Hippocampal formation (tissue), 2 donors: ENCODE data around the gene MBP.
"Not testable (repeated sequence)": the region's sequence is repeated elsewhere in the genome, so short reads cannot be mapped to it uniquely, and the experiment has no call there.

Experiments used
- DNase-seq, 2 donors: peaks; one replicate each; lab custom pipeline; 2025; lab: John Stamatoyannopoulos, UW

The MBP gene

DNA sequence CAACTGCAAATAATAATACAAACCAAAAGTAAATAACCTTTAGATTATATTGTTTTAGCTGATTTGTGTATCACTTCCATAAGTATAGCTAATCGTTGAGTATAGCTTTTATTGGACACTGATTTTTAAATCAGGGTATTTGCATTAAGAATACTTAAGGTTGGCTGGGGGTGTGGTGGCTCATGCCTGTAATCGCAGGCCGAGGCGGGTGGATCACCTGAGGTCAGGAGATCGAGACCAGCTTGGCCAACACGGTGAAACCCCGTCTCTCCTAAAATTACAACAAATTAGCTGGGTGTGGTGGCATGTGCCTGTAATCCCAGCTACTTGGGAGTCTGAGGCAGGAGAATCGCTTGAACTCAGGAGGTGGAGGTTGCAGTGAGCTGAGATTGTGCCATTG, 188.2 kb downstream of the MBP start:
- DNase-seq, result not testable (repeated sequence)

DNA sequence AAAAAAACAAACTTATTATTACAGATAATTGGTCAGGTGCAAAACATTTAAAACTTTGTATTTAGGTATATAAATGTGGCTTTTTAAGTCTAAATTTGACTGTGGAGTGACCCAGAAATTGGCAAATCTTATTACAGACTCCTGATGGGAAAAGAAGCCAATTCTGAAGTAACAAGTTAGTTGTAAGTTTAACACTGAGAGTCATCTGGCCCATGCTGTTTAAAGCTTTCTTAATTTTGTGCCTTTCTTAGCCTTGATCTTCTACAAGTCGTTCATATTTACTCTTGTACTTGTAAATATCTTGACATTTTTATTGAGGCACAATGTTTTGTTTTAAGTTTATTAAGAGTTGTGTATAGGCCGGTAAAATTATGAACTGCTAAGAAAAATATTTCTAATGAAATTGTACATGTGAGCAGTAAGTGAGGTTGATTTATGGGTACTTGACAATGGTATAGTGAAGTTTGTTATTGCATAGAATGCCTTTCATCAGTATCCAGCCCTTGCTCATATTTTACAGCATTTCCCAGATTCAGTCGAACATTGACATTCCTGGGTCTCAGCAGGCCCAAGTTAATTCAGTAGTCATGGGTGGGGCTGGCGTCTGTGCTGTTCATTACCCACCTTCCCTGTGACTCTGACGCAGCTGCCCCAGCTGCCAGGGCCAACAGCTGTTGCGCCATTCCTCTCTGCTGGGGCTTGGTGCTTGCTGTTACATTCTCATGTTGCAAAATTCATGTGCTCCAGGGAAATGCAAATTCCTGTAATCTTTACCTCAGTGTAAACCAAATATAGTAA, 188.8 kb downstream of the MBP start:
- no peak for DNase-seq

DNA sequence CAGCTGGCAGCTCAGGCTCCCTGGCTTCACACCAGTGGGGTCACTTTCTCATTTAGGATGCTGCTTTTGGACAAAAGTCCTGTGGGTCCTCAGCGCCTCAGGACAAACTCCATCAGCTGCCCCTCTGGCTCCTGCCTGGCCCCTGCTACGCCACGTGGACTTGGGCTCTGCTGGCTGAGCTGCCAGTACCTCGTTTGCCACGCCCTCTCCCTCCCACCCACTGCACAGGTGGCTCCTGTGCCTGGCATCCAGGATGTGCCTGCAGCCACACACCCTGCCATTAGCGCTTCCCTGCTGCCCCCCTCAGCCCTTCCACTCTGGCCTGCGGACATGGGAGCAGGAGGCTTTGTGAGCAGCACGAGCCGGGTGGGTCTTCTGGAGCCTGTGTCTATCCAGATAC, 191.3 kb downstream of the MBP start:
- no peak for DNase-seq

DNA sequence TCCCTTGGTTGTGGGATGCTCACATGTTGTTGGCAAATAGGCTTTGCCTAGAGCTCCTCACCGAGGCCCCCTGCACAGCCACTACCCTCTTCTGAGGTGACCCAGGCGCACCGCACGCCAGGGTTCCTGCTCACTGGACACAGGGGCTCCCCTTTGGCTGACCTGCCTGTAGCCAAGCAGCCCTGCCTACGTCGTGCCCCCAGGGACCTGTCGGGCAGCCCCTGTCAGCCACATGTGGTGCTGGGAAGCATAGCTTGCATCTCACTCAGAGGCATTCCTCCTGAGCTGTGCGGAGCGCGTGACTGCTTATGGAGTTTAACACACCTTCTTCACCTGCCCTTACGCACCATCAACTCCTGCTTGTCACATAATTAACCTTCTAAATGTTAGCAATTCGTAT, 194.0 kb downstream of the MBP start:
- no peak for DNase-seq

DNA sequence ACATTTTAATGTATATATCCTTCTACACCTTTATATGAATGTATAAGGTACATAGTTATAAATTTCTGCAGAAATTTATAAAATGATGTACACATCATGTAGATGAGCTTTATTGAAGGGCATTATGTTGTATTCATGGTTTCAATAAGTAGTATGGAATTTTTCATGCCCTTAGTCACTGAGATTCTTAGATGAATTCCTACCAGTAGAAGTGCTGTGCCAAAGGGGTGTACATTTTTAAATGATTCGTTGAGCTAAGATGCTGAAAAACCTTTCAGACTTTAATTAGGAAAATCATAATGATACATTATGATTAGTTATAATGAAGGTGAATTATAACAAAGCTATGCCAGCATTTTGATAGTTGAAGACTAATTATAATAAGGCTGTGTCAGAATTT, 195.0 kb downstream of the MBP start:
- DNase-seq, result no peak

DNA sequence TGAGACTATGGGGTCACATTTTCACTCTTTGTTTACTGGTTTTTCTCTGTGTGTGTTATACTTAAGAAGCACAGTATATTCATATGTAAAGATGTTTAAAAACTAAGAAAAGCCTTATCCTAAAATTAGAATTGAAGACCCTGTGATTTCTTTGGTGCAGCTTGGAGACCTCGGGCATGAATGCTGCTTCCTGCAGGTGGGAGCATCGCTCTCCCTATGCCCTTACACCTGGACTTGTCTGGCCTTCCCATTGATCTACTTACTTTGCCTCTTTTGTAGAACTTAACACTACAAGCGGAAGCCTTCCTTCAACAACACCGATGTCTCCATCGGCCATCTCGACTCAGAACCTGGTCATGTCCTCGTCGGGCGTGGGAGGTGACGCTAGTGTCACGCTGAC, 195.7 kb downstream of the MBP start:
- DNase-seq, result no peak

DNA sequence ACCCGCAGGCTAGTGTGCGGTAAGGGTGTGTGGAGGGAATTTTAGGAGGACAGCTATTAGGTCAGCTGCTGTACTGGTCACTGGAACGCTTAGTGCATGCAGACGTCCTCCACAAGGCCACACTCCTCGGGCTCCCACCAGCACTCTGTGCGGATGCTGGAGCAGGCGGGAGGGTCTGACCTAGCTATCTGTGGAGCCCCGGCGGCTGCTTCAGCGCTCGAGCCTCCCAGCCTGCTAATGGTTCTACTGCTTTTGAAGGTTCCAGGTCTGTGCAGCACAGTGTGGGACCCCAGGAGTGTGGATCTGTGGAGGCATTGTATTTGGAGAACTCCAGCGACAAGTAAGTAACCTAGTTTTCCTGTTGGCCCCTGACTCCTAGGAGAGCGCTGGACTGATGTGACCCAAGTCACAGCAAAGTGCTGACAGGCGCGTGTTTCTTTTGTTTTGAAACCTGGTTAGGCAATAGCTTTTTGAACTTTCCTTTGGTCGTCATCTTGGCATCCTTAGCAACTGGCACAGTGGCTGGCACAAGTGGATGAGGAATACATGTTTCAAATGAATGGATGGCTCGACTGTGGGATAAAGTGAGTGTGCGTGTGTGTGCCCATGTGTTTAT, 196.8 kb downstream of the MBP start:
- no peak for DNase-seq

DNA sequence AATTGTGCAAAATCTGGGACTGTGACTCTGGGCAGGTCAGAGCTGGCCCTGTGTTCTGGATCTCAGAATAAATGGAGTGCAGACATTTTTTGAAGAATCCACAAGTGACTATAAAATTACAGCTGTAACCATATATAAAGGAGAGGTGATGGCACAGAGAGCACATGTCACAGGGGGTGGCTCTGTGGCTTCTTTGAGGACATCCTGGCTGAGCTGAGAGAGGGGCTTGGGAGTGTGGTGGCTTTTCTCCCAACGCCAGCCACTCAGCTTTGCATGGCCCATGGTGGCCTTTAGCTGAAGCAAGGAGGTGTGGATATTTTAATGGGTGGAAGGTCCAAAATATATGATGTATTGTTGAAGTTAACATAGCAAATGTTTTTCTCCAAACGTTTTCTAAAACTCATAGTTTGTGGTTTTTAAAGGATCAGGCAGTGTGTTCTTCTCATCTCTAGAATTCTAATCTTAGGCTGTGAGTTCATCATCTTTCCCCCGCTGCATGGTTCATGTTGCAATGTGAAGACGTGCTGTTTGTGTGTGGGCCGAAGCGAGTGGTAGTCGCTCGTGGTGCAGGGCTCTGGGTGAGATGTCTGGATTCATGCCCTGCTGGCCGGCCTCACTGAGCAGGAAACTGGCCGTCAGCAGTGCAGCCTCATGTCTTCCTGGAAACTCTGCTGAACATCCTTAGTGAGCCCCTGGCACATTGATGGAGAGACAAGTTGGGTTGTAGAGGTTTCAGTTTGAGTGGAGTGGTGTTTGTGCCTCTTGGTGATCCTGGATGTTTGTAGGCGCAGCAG, 200.4 kb downstream of the MBP start:
- no peak for DNase-seq

DNA sequence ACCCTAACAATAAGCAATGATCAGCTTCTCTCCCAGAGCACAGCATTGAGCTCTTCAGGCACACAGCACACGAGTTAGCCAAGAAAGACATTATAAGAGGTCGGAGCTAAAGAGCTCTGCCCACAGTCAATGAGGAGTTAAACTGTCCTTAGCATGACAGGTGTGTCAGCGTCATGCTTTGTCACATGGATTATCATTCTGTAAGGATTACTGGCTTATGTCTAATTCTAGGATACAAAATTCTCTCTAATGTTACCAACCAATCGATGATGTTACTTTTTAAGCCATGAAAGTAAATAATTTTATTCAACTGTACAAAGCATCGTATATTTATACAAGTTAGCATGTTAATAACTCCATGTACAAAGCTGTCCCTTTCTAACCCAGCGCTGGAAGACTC, 201.4 kb downstream of the MBP start:
- DNase-seq, result no peak
